ENCODE results near the gene HYPK.

The HYPK gene

DNA sequence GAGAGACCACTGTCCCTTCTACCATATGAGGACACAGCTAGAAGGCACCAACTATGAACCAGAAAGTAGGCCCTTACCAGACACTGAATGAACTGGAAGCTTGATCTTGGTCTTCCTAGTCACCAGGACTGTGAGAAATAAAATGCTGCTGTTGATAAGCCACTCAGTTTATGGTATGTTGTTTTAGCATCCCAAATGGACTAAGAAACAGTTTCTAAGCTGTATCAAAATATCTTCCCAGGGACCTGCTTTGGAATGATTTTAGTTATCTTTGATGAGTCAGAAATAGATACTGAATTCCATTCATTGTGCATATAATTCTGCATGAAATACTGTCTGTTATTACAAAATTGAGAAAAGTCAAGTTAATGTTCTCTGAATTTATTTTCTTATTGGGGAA, 45.0 kb downstream of the HYPK start:
- FAIRE-seq, result no peak
- TF ChIP-seq, protein P1, sequence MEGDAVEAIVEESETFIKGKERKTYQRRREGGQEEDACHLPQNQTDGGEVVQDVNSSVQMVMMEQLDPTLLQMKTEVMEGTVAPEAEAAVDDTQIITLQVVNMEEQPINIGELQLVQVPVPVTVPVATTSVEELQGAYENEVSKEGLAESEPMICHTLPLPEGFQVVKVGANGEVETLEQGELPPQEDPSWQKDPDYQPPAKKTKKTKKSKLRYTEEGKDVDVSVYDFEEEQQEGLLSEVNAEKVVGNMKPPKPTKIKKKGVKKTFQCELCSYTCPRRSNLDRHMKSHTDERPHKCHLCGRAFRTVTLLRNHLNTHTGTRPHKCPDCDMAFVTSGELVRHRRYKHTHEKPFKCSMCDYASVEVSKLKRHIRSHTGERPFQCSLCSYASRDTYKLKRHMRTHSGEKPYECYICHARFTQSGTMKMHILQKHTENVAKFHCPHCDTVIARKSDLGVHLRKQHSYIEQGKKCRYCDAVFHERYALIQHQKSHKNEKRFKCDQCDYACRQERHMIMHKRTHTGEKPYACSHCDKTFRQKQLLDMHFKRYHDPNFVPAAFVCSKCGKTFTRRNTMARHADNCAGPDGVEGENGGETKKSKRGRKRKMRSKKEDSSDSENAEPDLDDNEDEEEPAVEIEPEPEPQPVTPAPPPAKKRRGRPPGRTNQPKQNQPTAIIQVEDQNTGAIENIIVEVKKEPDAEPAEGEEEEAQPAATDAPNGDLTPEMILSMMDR (IDR thresholded peaks at IDR 0.05; ENCODE audit: insufficient read depth, missing control alignments), result no peak
- no peak for DNase-seq (ENCODE audit: insufficient read length, low spot score)

DNA sequence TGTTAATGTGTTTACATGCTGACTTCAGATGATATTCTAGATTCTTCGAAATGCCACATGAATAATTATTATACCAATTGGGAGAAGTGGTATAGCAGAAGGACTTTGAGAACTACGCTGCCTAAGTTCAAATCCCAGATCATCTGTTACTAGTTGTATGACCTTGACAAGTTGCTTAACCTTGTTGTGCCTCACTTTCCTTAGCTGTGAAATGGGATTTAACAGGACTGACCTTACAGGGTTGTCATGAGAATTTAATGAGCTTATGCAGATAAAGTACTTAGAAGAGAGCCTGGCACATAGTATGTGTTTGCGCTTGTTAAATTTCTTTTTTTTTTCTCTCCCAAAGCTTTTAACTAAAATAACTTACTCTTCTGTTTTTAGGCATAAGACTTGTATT, 50.9 kb downstream of the HYPK start:
- DNase-seq (ENCODE audit: insufficient read length, low spot score) (no peak), FAIRE-seq (no peak)
- TF ChIP-seq, protein P1 (IDR thresholded peaks at IDR 0.05; ENCODE audit: insufficient read depth, missing control alignments), result no peak

DNA sequence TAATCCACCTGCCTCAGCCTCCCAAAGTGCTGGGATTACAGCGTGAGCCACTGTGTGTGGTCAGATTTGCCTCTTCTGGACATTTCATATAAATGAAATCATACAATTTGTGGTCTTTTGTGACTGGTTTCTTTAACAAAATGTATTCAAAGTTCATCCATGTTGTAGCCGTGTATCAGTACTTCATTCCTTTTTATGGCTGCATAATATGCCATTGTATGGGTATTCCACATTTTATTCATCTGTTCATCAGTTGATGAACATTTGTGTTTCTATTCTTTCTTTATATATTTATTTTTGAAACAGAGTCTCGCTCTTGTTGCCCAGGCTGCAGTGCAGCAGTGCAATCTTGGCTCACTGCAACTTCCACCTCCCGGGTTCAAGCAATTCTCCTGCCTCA, 52.2 kb downstream of the HYPK start:
- DNase-seq (ENCODE audit: insufficient read length, low spot score), result no peak
- TF ChIP-seq, protein P1 (IDR thresholded peaks at IDR 0.05; ENCODE audit: insufficient read depth, missing control alignments), result no peak
- FAIRE-seq, result no peak

Measured in D721Med (cell line).